WTC11 (cell line): ENCODE measurements around the gene FAM107B.

Experiments
- AFF4 ChIP-seq: sonication (generic); formaldehyde crosslinking; IDR thresholded peaks from 2 replicates; pipeline ENCODE4 v1.8.1; 2023; ENCODE audit warnings: mild to moderate bottlenecking, missing genetic modification reagents, borderline replicate concordance
- CBFB ChIP-seq: sonication (generic); formaldehyde crosslinking; IDR thresholded peaks from 2 replicates; pipeline ENCODE4 v1.8.1; 2022; ENCODE audit warnings: mild to moderate bottlenecking, low read depth, missing genetic modification reagents
- CREB1 ChIP-seq: sonication (generic); formaldehyde crosslinking; IDR thresholded peaks from 2 replicates; pipeline ENCODE4 v1.8.0; 2023; ENCODE audit warnings: mild to moderate bottlenecking, missing genetic modification reagents
- CTCF ChIP-seq: fragments of 200-600 bp; IDR thresholded peaks from 2 replicates; pipeline ENCODE4 v1.8.0; 2022; ENCODE audit warnings: antibody characterized with exemption
- IRF2 ChIP-seq: sonication (generic); formaldehyde crosslinking; IDR thresholded peaks from 2 replicates; pipeline ENCODE4 v1.8.0; 2022; ENCODE audit warnings: low read depth, missing genetic modification reagents, borderline replicate concordance
- JUN ChIP-seq: sonication (generic); formaldehyde crosslinking; IDR thresholded peaks from 2 replicates; pipeline ENCODE4 v1.8.0; 2023; ENCODE audit warnings: mild to moderate bottlenecking, missing genetic modification reagents
- MAX ChIP-seq: sonication (generic); formaldehyde crosslinking; IDR thresholded peaks from 2 replicates; pipeline ENCODE4 v1.8.0; 2022; ENCODE audit warnings: mild to moderate bottlenecking, missing genetic modification reagents
- NFE2L1 ChIP-seq: sonication (generic); formaldehyde crosslinking; IDR thresholded peaks from 2 replicates; pipeline ENCODE4 v1.8.1; 2023; ENCODE audit warnings: missing genetic modification reagents
- NR2C2 ChIP-seq: sonication (generic); formaldehyde crosslinking; IDR thresholded peaks from 2 replicates; pipeline ENCODE4 v1.8.0; 2022; ENCODE audit warnings: mild to moderate bottlenecking, missing genetic modification reagents
- SP1 ChIP-seq: sonication (generic); formaldehyde crosslinking; conservative IDR thresholded peaks from 2 replicates; pipeline ENCODE4 v1.8.1; 2022; ENCODE audit warnings: missing genetic modification reagents
- ZNF263 ChIP-seq: sonication (generic); formaldehyde crosslinking; IDR thresholded peaks from 2 replicates; pipeline ENCODE4 v1.8.1; 2022; ENCODE audit warnings: low read depth, mild to moderate bottlenecking, moderate library complexity, missing genetic modification reagents

GRCh38 chr10:14758994-14759664, 15.6 kb downstream of the FAM107B start:
- TF ChIP-seq CTCF, result no peak
- no peak for TF ChIP-seq SP1 (CRISPR knock-in tag)
- no peak for TF ChIP-seq MAX (CRISPR knock-in tag)
- no peak for TF ChIP-seq NFE2L1
- no peak for TF ChIP-seq AFF4 (CRISPR knock-in tag)
- no peak for TF ChIP-seq JUN (CRISPR knock-in tag)
- no peak for TF ChIP-seq NR2C2 (CRISPR knock-in tag)
- no peak for TF ChIP-seq IRF2 (CRISPR knock-in tag)
- no peak for TF ChIP-seq CBFB (CRISPR knock-in tag)
- TF ChIP-seq ZNF263 (CRISPR knock-in tag), result no peak
- TF ChIP-seq CREB1 (CRISPR knock-in tag), result no peak
